ENCODE results near the gene NRG2.

- no peak for TF ChIP-seq POLR2A (IDR thresholded peaks at IDR 0.05)
- TF ChIP-seq CTCF (IDR thresholded peaks at IDR 0.05 in 8 of 11, conservative IDR thresholded peaks at IDR 0.05 in 3 of 11), result no peak
Observed at GRCh38 chr5:140054086-140054689, 11.1 kb upstream of the NRG2 start.
